Subcutaneous abdominal adipose tissue (tissue), 5 donors: ENCODE data around the gene CAMK2B.
"Not testable (repeated sequence)": the region's sequence is repeated elsewhere in the genome, so short reads cannot be mapped to it uniquely, and the experiment has no call there.

Experiments
- H3K27ac ChIP-seq: one replicate; pipeline ENCODE4 v1.7.0; 2013; ENCODE audit warnings: low read depth, mild to moderate bottlenecking, inconsistent platforms, low read length, moderate library complexity
- H3K27me3 ChIP-seq, 5 donors: one replicate each; pipeline ENCODE4 v1.7.0; 2013; ENCODE audit warnings: low read length in 5 of 5, inconsistent platforms in 1 of 5; ENCODE audit not compliant: control insufficient read depth in 5 of 5, insufficient read depth in 4 of 5
- H3K36me3 ChIP-seq, 5 donors: one replicate each; pipeline ENCODE4 v1.7.0; 2013; ENCODE audit warnings: low read length in 5 of 5; ENCODE audit not compliant: control insufficient read depth in 5 of 5, insufficient read depth in 5 of 5
- H3K4me1 ChIP-seq, 5 donors: one replicate each; pipeline ENCODE4 v1.7.0; 2013; ENCODE audit warnings: low read length in 5 of 5, mild to moderate bottlenecking in 3 of 5, moderate library complexity in 1 of 5; ENCODE audit not compliant: control insufficient read depth in 5 of 5, insufficient read depth in 5 of 5
- H3K4me3 ChIP-seq, 5 donors: one replicate each; pipeline ENCODE4 v1.7.0; 2013; ENCODE audit warnings: low read length in 5 of 5, low read depth in 1 of 5
- H3K9ac ChIP-seq, 5 donors: one replicate each; pipeline ENCODE4 v1.7.0; 2013; ENCODE audit warnings: low read length in 5 of 5, mild to moderate bottlenecking in 4 of 5, moderate library complexity in 3 of 5
- H3K9me3 ChIP-seq, 5 donors: one replicate each; pipeline ENCODE4 v1.7.0; 2013; ENCODE audit warnings: low read length in 5 of 5; ENCODE audit not compliant: control insufficient read depth in 5 of 5
- donor health status: healthy.
- donor health status: healthy.
- donor health status: healthy.
- donor health status: healthy.
- donor health status: healthy.

Gene CAMK2B

GRCh38 chr7:44183386-44183785 lies 142.0 kb downstream of the CAMK2B start:
- H3K4me1 ChIP-seq, result no peaks in the 10 kb centered on the region
- no peak overlapping the region for H3K27ac ChIP-seq
- no peak overlapping the region for H3K4me3 ChIP-seq
- H3K9me3 ChIP-seq, result peaks cover 7 to 15% (median 14%) of the 10 kb centered on the region in 5 donors
- H3K9ac ChIP-seq, result no peak overlapping the region
- H3K36me3 ChIP-seq, result no peaks in the 10 kb centered on the region
- H3K27me3 ChIP-seq, result peaks cover 0 to 8% (median 3%) of the 10 kb centered on the region in 5 donors

GRCh38 chr7:44182827-44183226 lies 142.6 kb downstream of the CAMK2B start:
- Histone ChIP-seq H3K9me3 (peaks cover 7 to 15% (median 14%) of the 10 kb centered on the region in 5 donors), H3K27me3 (peaks cover 0 to 14% (median 4%) of the 10 kb centered on the region in 5 donors), H3K36me3 (no peaks in the 10 kb centered on the region), H3K4me3 (no peak overlapping the region), H3K9ac (no peak overlapping the region), H3K4me1 (no peaks in the 10 kb centered on the region), H3K27ac (no peak overlapping the region)

GRCh38 chr7:44180631-44181030 lies 144.8 kb downstream of the CAMK2B start:
- no peaks in the 10 kb centered on the region for H3K36me3 ChIP-seq
- no peak overlapping the region for H3K4me3 ChIP-seq
- no peaks in the 10 kb centered on the region for H3K4me1 ChIP-seq
- peaks cover 0 to 19% (median 8%) of the 10 kb centered on the region in 5 donors for H3K27me3 ChIP-seq
- H3K9ac ChIP-seq, result no peak overlapping the region
- peaks cover 7 to 15% (median 14%) of the 10 kb centered on the region in 5 donors for H3K9me3 ChIP-seq
- no peak overlapping the region for H3K27ac ChIP-seq

- H3K36me3 ChIP-seq, result no peaks in the 10 kb centered on the region
- peaks cover 0 to 19% (median 5%) of the 10 kb centered on the region in 5 donors for H3K27me3 ChIP-seq
- no peak overlapping the region for H3K27ac ChIP-seq
- H3K4me3 ChIP-seq, result no peak overlapping the region
- H3K9me3 ChIP-seq, result peaks cover 6 to 9% (median 7%) of the 10 kb centered on the region in 5 donors
- H3K4me1 ChIP-seq, result no peaks in the 10 kb centered on the region
- H3K9ac ChIP-seq, result no peak overlapping the region
These were observed 147.7 kb downstream of the CAMK2B start for GRCh38 chr7:44177570-44178131.

- Histone ChIP-seq H3K27me3 (peaks cover 0 to 16% (median 5%) of the 10 kb centered on the region in 5 donors), H3K9me3 (no peaks in the 10 kb centered on the region), H3K27ac (no peak overlapping the region), H3K36me3 (no peaks in the 10 kb centered on the region), H3K4me3 (no peak overlapping the region), H3K4me1 (no peaks in the 10 kb centered on the region), H3K9ac (no peak overlapping the region)
These were observed 148.9 kb downstream of the CAMK2B start for GRCh38 chr7:44176486-44176885.

- Histone ChIP-seq H3K4me1 (no peaks in the 10 kb centered on the region), H3K9ac (no peak overlapping the region), H3K36me3 (no peaks in the 10 kb centered on the region), H3K27me3 (peaks cover 0 to 14% (median 5%) of the 10 kb centered on the region in 5 donors), H3K4me3 (no peak overlapping the region), H3K27ac (no peak overlapping the region), H3K9me3 (no peaks in the 10 kb centered on the region)
These were observed 149.7 kb downstream of the CAMK2B start for GRCh38 chr7:44175730-44176129.

GRCh38 chr7:44174694-44174948 lies 150.8 kb downstream of the CAMK2B start:
- not testable (repeated sequence) for H3K36me3 ChIP-seq, H3K9me3 ChIP-seq, H3K9ac ChIP-seq, H3K4me3 ChIP-seq, H3K27ac ChIP-seq, H3K4me1 ChIP-seq
- peaks cover 0 to 14% (median 5%) of the 10 kb centered on the region in 5 donors for H3K27me3 ChIP-seq

GRCh38 chr7:44173911-44174693 lies 151.3 kb downstream of the CAMK2B start:
- H3K9me3 ChIP-seq, result no peaks in the 10 kb centered on the region
- peaks cover 0 to 14% (median 5%) of the 10 kb centered on the region in 5 donors for H3K27me3 ChIP-seq
- H3K4me3 ChIP-seq, result no peak overlapping the region
- no peak overlapping the region for H3K9ac ChIP-seq
- no peak overlapping the region for H3K27ac ChIP-seq
- H3K36me3 ChIP-seq, result no peaks in the 10 kb centered on the region
- no peaks in the 10 kb centered on the region for H3K4me1 ChIP-seq

- no peaks in the 10 kb centered on the region for H3K4me1 ChIP-seq
- no peak overlapping the region for H3K4me3 ChIP-seq
- H3K36me3 ChIP-seq, result no peaks in the 10 kb centered on the region
- H3K9ac ChIP-seq, result no peak overlapping the region
- H3K9me3 ChIP-seq, result no peaks in the 10 kb centered on the region
- peaks cover 0 to 10% (median 5%) of the 10 kb centered on the region in 5 donors for H3K27me3 ChIP-seq
- no peak overlapping the region for H3K27ac ChIP-seq
These were observed 152.5 kb downstream of the CAMK2B start for GRCh38 chr7:44172803-44173424.

GRCh38 chr7:44172352-44172751 lies 153.0 kb downstream of the CAMK2B start:
- Histone ChIP-seq H3K4me1 (no peaks in the 10 kb centered on the region), H3K27ac (no peak overlapping the region), H3K36me3 (no peaks in the 10 kb centered on the region), H3K4me3 (no peak overlapping the region), H3K9me3 (no peaks in the 10 kb centered on the region), H3K9ac (no peak overlapping the region), H3K27me3 (peaks cover 0 to 6% (median 3%) of the 10 kb centered on the region in 5 donors)
